ENCODE measurements around the gene RALGAPA2. TPM values are rescaled to one million over a fixed set of nuclear protein-coding genes. Genes with fewer than 3 reads are reported as not detected.

Gene RALGAPA2
- total RNA-seq, 1 experiment from 2014 or later, result 13.4 TPM

DNA sequence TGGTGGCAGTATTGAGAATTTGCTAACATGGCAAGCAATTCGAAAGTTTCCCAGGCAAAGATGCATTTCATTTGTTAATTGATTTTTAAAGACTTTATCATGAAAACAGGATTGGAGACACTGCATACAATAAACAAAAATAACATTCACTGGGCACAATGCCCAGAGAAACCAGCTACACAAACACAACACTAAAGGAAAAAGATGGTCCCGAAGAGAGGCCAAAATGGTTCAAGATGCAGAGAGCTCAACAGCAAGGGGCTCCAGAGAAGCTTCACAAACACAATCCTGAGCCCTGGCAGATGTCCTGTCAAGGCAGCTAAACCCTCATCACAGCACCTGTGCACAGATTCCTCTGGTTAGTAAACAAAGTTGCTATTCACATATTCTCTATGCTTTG, 265.2 kb downstream of the RALGAPA2 start:
- no peak overlapping the region for H3K27ac ChIP-seq (ENCODE audit: low read length)
- no peaks in the 10 kb centered on the region for H3K27me3 ChIP-seq (ENCODE audit: control insufficient read depth, insufficient read depth, low read length)
- DNase-seq (ENCODE audit: low read depth, low spot score) (no peak), ATAC-seq (no peak)
- TF ChIP-seq SIN3A (IDR thresholded peaks at IDR 0.05; ENCODE audit: borderline replicate concordance, insufficient read depth, low read depth, low read length) (no peak), POLR2AphosphoS5 (IDR thresholded peaks at IDR 0.05; ENCODE audit: low read depth, low read length) (no peak), TCF7L2 (IDR thresholded peaks at IDR 0.05; ENCODE audit: low read depth, low read length) (no peak)
- TF ChIP-seq, protein P1, sequence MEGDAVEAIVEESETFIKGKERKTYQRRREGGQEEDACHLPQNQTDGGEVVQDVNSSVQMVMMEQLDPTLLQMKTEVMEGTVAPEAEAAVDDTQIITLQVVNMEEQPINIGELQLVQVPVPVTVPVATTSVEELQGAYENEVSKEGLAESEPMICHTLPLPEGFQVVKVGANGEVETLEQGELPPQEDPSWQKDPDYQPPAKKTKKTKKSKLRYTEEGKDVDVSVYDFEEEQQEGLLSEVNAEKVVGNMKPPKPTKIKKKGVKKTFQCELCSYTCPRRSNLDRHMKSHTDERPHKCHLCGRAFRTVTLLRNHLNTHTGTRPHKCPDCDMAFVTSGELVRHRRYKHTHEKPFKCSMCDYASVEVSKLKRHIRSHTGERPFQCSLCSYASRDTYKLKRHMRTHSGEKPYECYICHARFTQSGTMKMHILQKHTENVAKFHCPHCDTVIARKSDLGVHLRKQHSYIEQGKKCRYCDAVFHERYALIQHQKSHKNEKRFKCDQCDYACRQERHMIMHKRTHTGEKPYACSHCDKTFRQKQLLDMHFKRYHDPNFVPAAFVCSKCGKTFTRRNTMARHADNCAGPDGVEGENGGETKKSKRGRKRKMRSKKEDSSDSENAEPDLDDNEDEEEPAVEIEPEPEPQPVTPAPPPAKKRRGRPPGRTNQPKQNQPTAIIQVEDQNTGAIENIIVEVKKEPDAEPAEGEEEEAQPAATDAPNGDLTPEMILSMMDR (IDR thresholded peaks at IDR 0.05), result no peak
- TF ChIP-seq, protein P2, sequence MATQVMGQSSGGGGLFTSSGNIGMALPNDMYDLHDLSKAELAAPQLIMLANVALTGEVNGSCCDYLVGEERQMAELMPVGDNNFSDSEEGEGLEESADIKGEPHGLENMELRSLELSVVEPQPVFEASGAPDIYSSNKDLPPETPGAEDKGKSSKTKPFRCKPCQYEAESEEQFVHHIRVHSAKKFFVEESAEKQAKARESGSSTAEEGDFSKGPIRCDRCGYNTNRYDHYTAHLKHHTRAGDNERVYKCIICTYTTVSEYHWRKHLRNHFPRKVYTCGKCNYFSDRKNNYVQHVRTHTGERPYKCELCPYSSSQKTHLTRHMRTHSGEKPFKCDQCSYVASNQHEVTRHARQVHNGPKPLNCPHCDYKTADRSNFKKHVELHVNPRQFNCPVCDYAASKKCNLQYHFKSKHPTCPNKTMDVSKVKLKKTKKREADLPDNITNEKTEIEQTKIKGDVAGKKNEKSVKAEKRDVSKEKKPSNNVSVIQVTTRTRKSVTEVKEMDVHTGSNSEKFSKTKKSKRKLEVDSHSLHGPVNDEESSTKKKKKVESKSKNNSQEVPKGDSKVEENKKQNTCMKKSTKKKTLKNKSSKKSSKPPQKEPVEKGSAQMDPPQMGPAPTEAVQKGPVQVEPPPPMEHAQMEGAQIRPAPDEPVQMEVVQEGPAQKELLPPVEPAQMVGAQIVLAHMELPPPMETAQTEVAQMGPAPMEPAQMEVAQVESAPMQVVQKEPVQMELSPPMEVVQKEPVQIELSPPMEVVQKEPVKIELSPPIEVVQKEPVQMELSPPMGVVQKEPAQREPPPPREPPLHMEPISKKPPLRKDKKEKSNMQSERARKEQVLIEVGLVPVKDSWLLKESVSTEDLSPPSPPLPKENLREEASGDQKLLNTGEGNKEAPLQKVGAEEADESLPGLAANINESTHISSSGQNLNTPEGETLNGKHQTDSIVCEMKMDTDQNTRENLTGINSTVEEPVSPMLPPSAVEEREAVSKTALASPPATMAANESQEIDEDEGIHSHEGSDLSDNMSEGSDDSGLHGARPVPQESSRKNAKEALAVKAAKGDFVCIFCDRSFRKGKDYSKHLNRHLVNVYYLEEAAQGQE (IDR thresholded peaks at IDR 0.05; ENCODE audit: insufficient read depth in 1 of 2, low read depth in 2 of 2, low read length in 1 of 2), result no peak
- no peaks in the 10 kb centered on the region for H3K36me3 ChIP-seq (ENCODE audit: control insufficient read depth, insufficient read depth, low read length)
- no peaks in the 10 kb centered on the region for H3K9me3 ChIP-seq (ENCODE audit: control insufficient read depth, insufficient read depth, low read depth, low read length)
- CTCF ChIA-PET, result no interaction called here
- H3K4me1 ChIP-seq (ENCODE audit: control insufficient read depth, insufficient read depth, low read length), result no peaks in the 10 kb centered on the region
- POLR2A ChIA-PET, result no interaction called here
- in situ Hi-C loops (cut with HindIII; ENCODE audit: low pct_unique_long_range_greater_than_20kb, low sequenced_read_pairs), result no loop called here
- BruUV-seq (replicated peaks), result no TSS peak
- intact Hi-C loops (cut with micrococcal nuclease; ENCODE audit: unreplicated experiment), result no loop called here
- H3K4me3 ChIP-seq (ENCODE audit: low read depth in 2 of 2, low read length in 2 of 2), result no peak overlapping the region

- no TSS peak for BruUV-seq (replicated peaks)
- no peak for DNase-seq (ENCODE audit: low read depth, low spot score)
- POLR2A ChIA-PET, result no interaction called here
- CTCF ChIA-PET, result no interaction called here
- Histone ChIP-seq H3K9me3 (ENCODE audit: control insufficient read depth, insufficient read depth, low read depth, low read length) (no peaks in the 10 kb centered on the region), H3K36me3 (ENCODE audit: control insufficient read depth, insufficient read depth, low read length) (no peaks in the 10 kb centered on the region), H3K27ac (ENCODE audit: low read length) (no peak overlapping the region), H3K4me1 (ENCODE audit: control insufficient read depth, insufficient read depth, low read length) (no peaks in the 10 kb centered on the region), H3K4me3 (ENCODE audit: low read depth in 2 of 2, low read length in 2 of 2) (no peak overlapping the region), H3K27me3 (ENCODE audit: control insufficient read depth, insufficient read depth, low read length) (no peaks in the 10 kb centered on the region)
- no peak for ATAC-seq
- in situ Hi-C loops (cut with HindIII; ENCODE audit: low pct_unique_long_range_greater_than_20kb, low sequenced_read_pairs) (no loop called here), intact Hi-C loops (cut with micrococcal nuclease; ENCODE audit: unreplicated experiment) (no loop called here)
- TF ChIP-seq TCF7L2 (IDR thresholded peaks at IDR 0.05; ENCODE audit: low read depth, low read length) (no peak), SIN3A (IDR thresholded peaks at IDR 0.05; ENCODE audit: borderline replicate concordance, insufficient read depth, low read depth, low read length) (no peak), POLR2AphosphoS5 (IDR thresholded peaks at IDR 0.05; ENCODE audit: low read depth, low read length) (no peak)
- TF ChIP-seq, protein P1 (IDR thresholded peaks at IDR 0.05), result no peak
- TF ChIP-seq, protein P2 (IDR thresholded peaks at IDR 0.05; ENCODE audit: insufficient read depth in 1 of 2, low read depth in 2 of 2, low read length in 1 of 2), result no peak
Observed at GRCh38 chr20:20446425-20447015, 265.9 kb downstream of the RALGAPA2 start.

All from Panc1 (cell line).